B cell (primary cell): ENCODE results near the gene SEMA3F.

ENCODE experiments used
- CTCF ChIP-seq: fragments of 200-600 bp; IDR thresholded peaks from one replicate; pipeline ENCODE4 v1.8.0; 2022; ENCODE audit warnings: antibody characterized with exemption, mild to moderate bottlenecking
- EZH2 ChIP-seq: IDR thresholded peaks from 2 replicates; pipeline ENCODE4 v1.6.1; 2012; ENCODE audit warnings: borderline replicate concordance, low read depth, mild to moderate bottlenecking, moderate library complexity, low read length; ENCODE audit not compliant: insufficient read depth, poor library complexity, severe bottlenecking

GRCh38 chr3:50147861-50148260 is 7.3 kb upstream of the SEMA3F start:
- no peak for TF ChIP-seq EZH2
- TF ChIP-seq CTCF = no peak
